CD4-positive, alpha-beta T cell (primary cell): ENCODE results near the gene SS18L1. TPM values are rescaled to one million over a fixed set of nuclear protein-coding genes. Genes with fewer than 3 reads are reported as not detected.

Experiments
- ATAC-seq: fragments of 200-7000 bp; cut with Tn5 transposase; one replicate; pipeline ENCODE4 v1.10.0; 2022; ENCODE audit warnings: mild to moderate bottlenecking; ENCODE audit not compliant: poor library complexity
- CTCF ChIA-PET: fragments of 350-600 bp; sonication (Branson Sonifier 250); formaldehyde crosslinking; loops from one replicate; lab custom pipeline; 2021; ENCODE audit warnings: antibody characterized with exemption, inconsistent platforms; lab: Charles Lee
- POLR2A ChIA-PET: fragments of 350-600 bp; sonication (Branson Sonifier 250); formaldehyde crosslinking; loops from one replicate; lab custom pipeline; 2021; ENCODE audit warnings: antibody characterized with exemption, inconsistent platforms; lab: Charles Lee
- DNase-seq, 14 experiments: peaks; one replicate each; pipeline ENCODE4 v3.0.0-alpha.2; 2013 to 2020; ENCODE audit warnings: mixed read lengths in 2 of 14
- H3K27ac ChIP-seq, 2 donors: one replicate each; pipeline versions ENCODE4 v1.5.1 to v1.7.0; 2013; ENCODE audit warnings: low read length in 2 of 2, low read depth in 1 of 2, mild to moderate bottlenecking in 1 of 2
- H3K27me3 ChIP-seq, 2 experiments: 1 replicate in 1 of 2; 2 replicates in 1 of 2; pipeline versions ENCODE4 v1.6.1 to v1.7.0; 2013; ENCODE audit warnings: low read length in 2 of 2, control low read depth in 1 of 2, mild to moderate bottlenecking in 1 of 2, moderate library complexity in 1 of 2; ENCODE audit not compliant: insufficient read depth in 2 of 2, control insufficient read depth in 1 of 2
- H3K36me3 ChIP-seq: one replicate; pipeline ENCODE4 v1.6.1; 2013; ENCODE audit warnings: low read length, control low read depth; ENCODE audit not compliant: insufficient read depth
- H3K4me1 ChIP-seq: one replicate; pipeline ENCODE4 v1.6.1; 2013; ENCODE audit warnings: low read length, control low read depth; ENCODE audit not compliant: insufficient read depth
- H3K4me3 ChIP-seq: one replicate; pipeline ENCODE4 v1.5.1; 2013; ENCODE audit warnings: mild to moderate bottlenecking, low read length, moderate library complexity
- H3K9me3 ChIP-seq, 2 experiments: 1 replicate in 1 of 2; 2 replicates in 1 of 2; pipeline versions ENCODE4 v1.6.1 to v1.7.0; 2013; ENCODE audit warnings: low read length in 2 of 2, mild to moderate bottlenecking in 2 of 2, control low read depth in 1 of 2, moderate library complexity in 1 of 2; ENCODE audit not compliant: control insufficient read depth in 1 of 2, insufficient read depth in 1 of 2
- H3K27ac Mint-ChIP-seq: one replicate; pipeline ENCODE4 v1.8.0; 2020; ENCODE audit warnings: mixed read lengths
- H3K27me3 Mint-ChIP-seq: one replicate; pipeline ENCODE4 v1.8.0; 2021; ENCODE audit warnings: mixed read lengths
- H3K36me3 Mint-ChIP-seq: one replicate; pipeline ENCODE4 v1.8.0; 2021; ENCODE audit warnings: low read depth, mixed read lengths
- H3K4me1 Mint-ChIP-seq: one replicate; pipeline ENCODE4 v1.8.0; 2021; ENCODE audit warnings: low read depth, mixed read lengths
- H3K4me3 Mint-ChIP-seq: one replicate; pipeline ENCODE4 v1.8.0; 2020; ENCODE audit warnings: mild to moderate bottlenecking, mixed read lengths
- H3K9me3 Mint-ChIP-seq: one replicate; pipeline ENCODE4 v1.8.0; 2020; ENCODE audit warnings: mixed read lengths
- CTCF ChIP-seq: fragments of 200-600 bp; IDR thresholded peaks from one replicate; pipeline ENCODE4 v1.8.0; 2022; ENCODE audit warnings: antibody characterized with exemption, mild to moderate bottlenecking
- intact Hi-C, 2 experiments: fragments of 100-400 bp; cut with DNase I in 1 of 2; cut with micrococcal nuclease in 1 of 2; formaldehyde crosslinking; loops; one replicate each; pipeline versions ENCODE4 v1.15.1 to v1.9.0; 2023 to 2025; cut with DNase I, micrococcal nuclease
- total RNA-seq, 174 experiments: library from RNA in 2 of 174; stranded (reverse) in 2 of 174; gene quantifications; one replicate each; pipeline ENCODE4 v1.2.3 and lab custom pipeline; 2021 to 2026

Gene SS18L1
- total RNA-seq, 2 experiments from 2014 or later, result 12.8 to 13.4 TPM

- Mint-ChIP-seq H3K27ac (no peak within 1 kb of the TSS), H3K9me3 (no peaks in the 10 kb centered on the region), H3K27me3 (peaks cover 54% of the 10 kb centered on the region), H3K4me3 (no peak within 1 kb of the TSS), H3K36me3 (no peaks in the 10 kb centered on the region), H3K4me1 (no peaks in the 10 kb centered on the region)
- intact Hi-C loops, result loop anchor here in 1 of 2 experiments (2.0 kb wide), 1 partner anchor 17 kb away; no protein-coding TSS in a partner anchor
- peaks cover 16% of the 10 kb centered on the region for H3K4me1 ChIP-seq
- peaks cover 0 to 25% of the 10 kb centered on the region in 2 experiments for H3K9me3 ChIP-seq
- no peak for TF ChIP-seq CTCF
- H3K4me3 ChIP-seq, result no peak within 1 kb of the TSS
- peak; percentile 89 for ATAC-seq
- no peaks in the 10 kb centered on the region for H3K36me3 ChIP-seq
- H3K27ac ChIP-seq, result no peak within 1 kb of the TSS
- peak in 13 of 14 experiments; percentile 13 to 74 (median 38) for DNase-seq
- H3K27me3 ChIP-seq, result peaks cover 52 to 55% of the 10 kb centered on the region in 2 experiments
- ChIA-PET POLR2A (no interaction called here), CTCF (no interaction called here)
Measured at GRCh38 chr20:62219992-62220665, 76.6 kb downstream of the SS18L1 start, which contains the start of gene HRH3. HRH3 (minus strand) TSS chr20:62220278; CDS start chr20:62219970, 308 bp downstream.

- no peak overlapping the region for H3K4me3 ChIP-seq
- peaks cover 0 to 25% of the 10 kb centered on the region in 2 experiments for H3K9me3 ChIP-seq
- Mint-ChIP-seq H3K27ac (no peak overlapping the region), H3K9me3 (no peaks in the 10 kb centered on the region), H3K27me3 (peaks cover 54% of the 10 kb centered on the region), H3K4me3 (no peak overlapping the region), H3K4me1 (no peaks in the 10 kb centered on the region), H3K36me3 (no peaks in the 10 kb centered on the region)
- TF ChIP-seq CTCF, result no peak
- no peak overlapping the region for H3K27ac ChIP-seq
- ChIA-PET POLR2A (no interaction called here), CTCF (no interaction called here)
- DNase-seq, result no peak
- peaks cover 52 to 55% of the 10 kb centered on the region in 2 experiments for H3K27me3 ChIP-seq
- no peaks in the 10 kb centered on the region for H3K36me3 ChIP-seq
- intact Hi-C loops, result loop anchor here in 1 of 2 experiments (2.0 kb wide), 1 partner anchor 16 kb away; no protein-coding TSS in a partner anchor
- no peak for ATAC-seq
- H3K4me1 ChIP-seq, result peaks cover 16% of the 10 kb centered on the region
Measured at GRCh38 chr20:62220666-62221568, 77.3 kb downstream of the SS18L1 start.

GRCh38 chr20:62222266-62222850, 78.8 kb downstream of the SS18L1 start:
- H3K36me3 Mint-ChIP-seq, result no peaks in the 10 kb centered on the region
- Histone ChIP-seq H3K36me3 (no peaks in the 10 kb centered on the region), H3K27ac (no peak overlapping the region), H3K9me3 (peaks cover 0 to 33% of the 10 kb centered on the region in 2 experiments), H3K27me3 (peaks cover 52% of the 10 kb centered on the region in 2 experiments), H3K4me1 (peaks cover 16% of the 10 kb centered on the region), H3K4me3 (no peak overlapping the region)
- H3K4me3 Mint-ChIP-seq, result no peak overlapping the region
- H3K27ac Mint-ChIP-seq, result no peak overlapping the region
- ATAC-seq, result no peak
- H3K4me1 Mint-ChIP-seq, result no peaks in the 10 kb centered on the region
- DNase-seq, result no peak
- ChIA-PET CTCF (no interaction called here), POLR2A (no interaction called here)
- intact Hi-C loops, result no loop called here
- H3K27me3 Mint-ChIP-seq, result peaks cover 50% of the 10 kb centered on the region
- no peaks in the 10 kb centered on the region for H3K9me3 Mint-ChIP-seq
- no peak for TF ChIP-seq CTCF
